ENCODE measurements around the gene E2F4. TPM values are rescaled to one million over a fixed set of nuclear protein-coding genes. Genes with fewer than 3 reads are reported as not detected.

The E2F4 gene
- total and polyA plus RNA-seq, 2 of the 8 experiments (the other 6 are each of a cell fraction or from before 2014, with no cell fraction given) = 79.9 to 157 TPM

- 18% methylated on average over 12 of the region's 12 CpGs; no CpG with 5 or more reads in 1 of the 2 experiments for whole genome bisulfite sequencing, 2 experiments (ENCODE audit: extremely low coverage in 1 of 2, insufficient coverage in 1 of 2, insufficient read length in 1 of 2, insufficient replicate concordance in 2 of 2, low coverage in 1 of 2, low lambda C conversion rate in 2 of 2, missing lambda C conversion rate in 1 of 2)
- H3K9me3 ChIP-seq (ENCODE audit: insufficient read depth in 2 of 2, low read depth in 1 of 2, low read length in 1 of 2) = no peaks in the 10 kb centered on the region
- no peak overlapping the region for H2BK20ac ChIP-seq (ENCODE audit: low read length)
- H2BK5ac ChIP-seq (ENCODE audit: low read depth, low read length) = no peak overlapping the region
- no peak overlapping the region for H2BK120ac ChIP-seq (replicated peaks; ENCODE audit: low read depth, low read length)
- no peak overlapping the region for H3K56ac ChIP-seq (replicated peaks; ENCODE audit: insufficient read length, low read depth, low read length)
- no peak overlapping the region for H3K23ac ChIP-seq (ENCODE audit: insufficient read length)
- ChIA-PET CTCF (ENCODE audit: partially characterized antibody) (interaction anchor here (0.7 to 3.9 kb wide), 17 partner anchors 8 to 248 kb away, joined by 3 to 25 read pairs (median 5); partner anchors contain the start of genes ELMO3 and NOL3), POLR2A (ENCODE audit: partially characterized antibody) (interaction anchor here (0.5 to 2.7 kb wide), 11 partner anchors 9 to 176 kb away, joined by 3 to 22 read pairs (median 8); partner anchors contain the start of genes EXOC3L1 and FHOD1)
- H4K8ac ChIP-seq (ENCODE audit: extremely low read depth, insufficient read depth, low read length) = no peak overlapping the region
- H3K79me1 ChIP-seq (ENCODE audit: low read depth, low read length) = no peaks in the 10 kb centered on the region; the same call in 1 of the 2 replicates
- no peak overlapping the region for H3K27ac ChIP-seq (ENCODE audit: low read depth, low read length)
- H3K4me3 ChIP-seq (ENCODE audit: extremely low read depth in 1 of 4, insufficient read depth in 2 of 4, low read depth in 3 of 4, low read length in 4 of 4) = peak overlapping the region; percentile 83 to 96 (median 94)
- no peaks in the 10 kb centered on the region; a peak in 4 of 7 replicates for H3K27me3 ChIP-seq (replicated peaks in 1 of 4; ENCODE audit: control insufficient read depth in 3 of 4, extremely low read depth in 1 of 4, insufficient read depth in 3 of 4, low read length in 3 of 4)
- no peak overlapping the region for H2AK5ac ChIP-seq (ENCODE audit: low read depth, low read length)
- peaks cover 15 to 31% (median 29%) of the 10 kb centered on the region in 4 experiments; a peak in 7 of 8 replicates for H3K36me3 ChIP-seq (ENCODE audit: control insufficient read depth in 2 of 4, insufficient read depth in 4 of 4, low read length in 3 of 4)
- DNase-seq (ENCODE audit: low read depth in 1 of 2, low spot score in 2 of 2) (no peak), FAIRE-seq (no peak)
- H4K5ac ChIP-seq (ENCODE audit: insufficient read length, low read depth, low read length) = no peak overlapping the region
- 0 out of 2 replicates have a peak overlapping the region, but pooled peaks have one; percentile 14 for H2BK15ac ChIP-seq (ENCODE audit: low read length)
- H3K79me2 ChIP-seq (ENCODE audit: control insufficient read depth in 1 of 2, insufficient read depth in 2 of 2, low read length in 2 of 2) = peaks cover 0 to 13% of the 10 kb centered on the region in 2 experiments; a peak in 2 of 4 replicates
- H3K4me2 ChIP-seq (ENCODE audit: insufficient read depth in 1 of 2, low read depth in 2 of 2, low read length in 2 of 2) = peak overlapping the region; percentile 74 to 92
- TF ChIP-seq KDM4A (IDR thresholded peaks at IDR 0.05; ENCODE audit: low read depth, low read length, severe bottlenecking) (peak; percentile 2), KDM1A (IDR thresholded peaks at IDR 0.05; ENCODE audit: borderline replicate concordance, low read length) (no peak), PHF8 (conservative IDR thresholded peaks at IDR 0.05; ENCODE audit: low read depth, low read length) (0 out of 2 replicates have a peak, but pooled peaks have one; percentile 10)
- no peak overlapping the region for H2BK12ac ChIP-seq (ENCODE audit: low read depth, low read length)
- H4K91ac ChIP-seq (replicated peaks; ENCODE audit: insufficient read length, low read length) = no peak overlapping the region
- no peak overlapping the region for H3K14ac ChIP-seq (ENCODE audit: insufficient read length)
- H3K4ac ChIP-seq (replicated peaks; ENCODE audit: insufficient read length, low read depth, low read length) = no peak overlapping the region
- H3K18ac ChIP-seq (ENCODE audit: extremely low read depth, low read length) = no peak overlapping the region
- H2AFZ ChIP-seq (ENCODE audit: low read length) = peak overlapping the region; percentile 74; the same call in 1 of the 2 replicates
- H3K9ac ChIP-seq (replicated peaks in 1 of 4; ENCODE audit: extremely low read depth in 1 of 4, low read depth in 3 of 4, low read length in 3 of 4) = no peak overlapping the region; a peak in 1 of 7 replicates
- H3K23me2 ChIP-seq (ENCODE audit: low read depth, low read length) = peaks cover 5% of the 10 kb centered on the region
- peaks cover 3 to 10% of the 10 kb centered on the region in 2 experiments for H4K20me1 ChIP-seq (replicated peaks in 1 of 2; ENCODE audit: control insufficient read depth in 1 of 2, insufficient read depth in 2 of 2, low read length in 2 of 2)
- H3K4me1 ChIP-seq (replicated peaks in 1 of 4; ENCODE audit: control insufficient read depth in 3 of 4, insufficient read depth in 4 of 4, low read length in 3 of 4) = peaks cover 0 to 6% (median 3%) of the 10 kb centered on the region in 4 experiments; a peak in 3 of 7 replicates
Measured at GRCh38 chr16:67226295-67226803, 34.4 kb downstream of the E2F4 start.
